C4-2B (cell line): ENCODE data around the gene CHMP1A.

ENCODE experiments used
- CTCF ChIP-seq: fragments of 450-650 bp; conservative IDR thresholded peaks from 2 replicates; pipeline ENCODE4 v1.5.1; 2017; ENCODE audit warnings: mild to moderate bottlenecking
- ZFX ChIP-seq: fragments of 450-650 bp; IDR thresholded peaks from 2 replicates; pipeline ENCODE4 v1.6.1; 2017

GRCh38 chr16:89696670-89697128, 39.2 kb upstream of the CHMP1A start:
- TF ChIP-seq CTCF (no peak), ZFX (no peak)
